NCI-H2107 (cell line): ENCODE results near the gene MORN1.

Source experiments
- DNase-seq: peaks from one replicate; lab custom pipeline; 2025; lab: John Stamatoyannopoulos, UW

Gene MORN1

GRCh38 chr1:2273401-2274090 is 117.8 kb downstream of the MORN1 start:
- DNase-seq = no peak

DNA sequence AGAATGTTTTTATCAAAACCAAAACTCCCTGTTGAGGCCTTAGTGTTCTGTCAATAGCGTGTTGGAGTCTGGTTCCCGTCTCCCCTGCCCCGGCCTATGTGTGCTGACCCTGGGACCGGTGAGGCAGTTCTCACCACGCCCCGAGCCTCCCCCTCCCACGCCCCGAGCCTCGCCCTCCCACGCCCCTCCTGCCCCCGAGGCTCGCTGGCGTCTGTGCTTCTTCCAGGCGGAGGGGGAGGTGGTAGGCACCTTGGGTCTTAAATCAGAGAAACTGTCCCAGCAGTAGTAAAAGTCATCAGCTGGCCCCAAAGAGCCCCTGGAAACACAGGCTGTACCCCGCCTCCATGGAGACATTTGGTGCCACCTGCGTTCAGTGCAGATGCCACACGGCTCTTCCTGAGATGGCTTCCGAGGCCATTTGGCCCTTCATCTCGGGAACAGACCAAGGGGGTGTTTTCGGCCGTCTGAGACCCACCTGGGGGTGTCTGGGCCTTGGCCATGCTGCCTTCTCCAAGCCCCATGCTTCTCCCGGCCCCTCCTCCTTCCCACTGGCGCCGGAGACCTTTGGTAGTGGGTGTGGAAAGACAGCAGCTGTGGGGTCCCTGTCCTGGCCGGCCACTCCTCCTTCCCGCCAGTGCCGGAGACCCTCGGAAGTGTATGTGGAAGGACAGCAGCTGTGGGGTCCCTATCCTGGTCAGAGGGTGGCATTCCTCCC is 118.5 kb downstream of the MORN1 start:
- DNase-seq = no peak

- DNase-seq = no peak
Measured at GRCh38 chr1:2271841-2272655, 119.3 kb downstream of the MORN1 start.
